ENCODE data around the gene ZBTB46.
"Not testable (repeated sequence)": the region's sequence is repeated elsewhere in the genome, so short reads cannot be mapped to it uniquely, and the experiment has no call there.

ZBTB46 gene

GRCh38 chr20:63830841-63831588, at the start of gene ZBTB46:
Gene ZBTB46, minus strand, starts transcription at chr20:63831264. Its CDS starts 40,507 bp downstream, at chr20:63790757.
- peak; percentile 23 for DNase-seq

GRCh38 chr20:63878899-63879663, 48.0 kb upstream of the ZBTB46 start:
- no peak for DNase-seq

GRCh38 chr20:63877755-63878470, 46.8 kb upstream of the ZBTB46 start:
- DNase-seq = no peak

- no peak for DNase-seq
These were observed 45.5 kb upstream of the ZBTB46 start for GRCh38 chr20:63876489-63877036.

- not testable (repeated sequence) for DNase-seq
These were observed 43.2 kb upstream of the ZBTB46 start for GRCh38 chr20:63874241-63874640.

GRCh38 chr20:63873477-63873971, 42.5 kb upstream of the ZBTB46 start:
- DNase-seq = no peak

GRCh38 chr20:63868264-63868663, 37.2 kb upstream of the ZBTB46 start:
- no peak for DNase-seq

- not testable (repeated sequence) for DNase-seq
These were observed 36.0 kb upstream of the ZBTB46 start for GRCh38 chr20:63867042-63867441.

GRCh38 chr20:63864978-63865640, 34.0 kb upstream of the ZBTB46 start, which contains the start of gene TPD52L2:
Gene TPD52L2, plus strand, starts transcription at chr20:63865270. Its CDS starts 96 bp downstream, at chr20:63865366.
- peak; percentile 97 for DNase-seq

- no peak for DNase-seq
These were observed 33.5 kb upstream of the ZBTB46 start for GRCh38 chr20:63864545-63864977.

- peak; percentile 66 for DNase-seq
These were observed 32.9 kb upstream of the ZBTB46 start for GRCh38 chr20:63863798-63864544.

- DNase-seq = no peak
These were observed 32.1 kb upstream of the ZBTB46 start for GRCh38 chr20:63863021-63863797.

- no peak for DNase-seq
These were observed 31.2 kb upstream of the ZBTB46 start for GRCh38 chr20:63861981-63862901.

GRCh38 chr20:63861365-63861934, 30.4 kb upstream of the ZBTB46 start, which contains the start of gene ABHD16B:
Gene ABHD16B, plus strand, starts transcription at chr20:63861498. Its CDS starts 43 bp downstream, at chr20:63861541.
- DNase-seq = no peak

- no peak for DNase-seq
These were observed 29.4 kb upstream of the ZBTB46 start for GRCh38 chr20:63860325-63861051.

- no peak for DNase-seq
These were observed 28.2 kb upstream of the ZBTB46 start for GRCh38 chr20:63859166-63859699.

- DNase-seq = peak; percentile 11
These were observed 27.5 kb upstream of the ZBTB46 start for GRCh38 chr20:63858393-63859165.
